ENCODE data around the gene OLFM1. TPM values are rescaled to one million over a fixed set of nuclear protein-coding genes. Genes with fewer than 3 reads are reported as not detected.

The OLFM1 gene
- total RNA-seq, 3 donors from 2014 or later, result 17.4 to 25.2 (median 22.1) TPM

DNA sequence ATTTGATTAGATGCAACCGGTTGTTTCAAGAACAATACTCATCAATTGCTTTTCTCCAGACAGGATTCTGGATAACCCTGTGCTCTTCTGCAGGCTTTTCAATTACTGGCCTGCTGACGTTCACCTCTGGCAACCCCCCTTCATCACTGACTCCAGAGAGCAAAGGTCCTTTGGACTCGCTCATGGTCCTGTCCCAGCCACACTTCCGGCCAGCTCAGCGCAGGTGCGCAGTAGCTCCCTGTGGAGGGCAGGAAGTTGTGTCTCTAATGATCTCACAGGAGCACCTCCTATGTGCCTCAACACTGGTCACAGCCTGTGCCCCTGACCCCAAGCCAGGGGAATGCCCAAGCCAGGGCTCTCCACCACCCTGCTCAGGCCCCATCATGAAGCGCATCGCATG lies 44.0 kb downstream of the OLFM1 start:
- TF ChIP-seq POLR2A (IDR thresholded peaks at IDR 0.05), result no peak
- no peak overlapping the region for H3K4me3 ChIP-seq
- no peak for DNase-seq (ENCODE audit: low spot score in 2 of 2)
- peaks cover 5 to 8% of the 10 kb centered on the region in 2 donors for H3K9me3 ChIP-seq
- no peaks in the 10 kb centered on the region for H3K4me1 ChIP-seq
- peaks cover 0 to 62% of the 10 kb centered on the region in 2 donors for H3K27me3 ChIP-seq
- no peaks in the 10 kb centered on the region for H3K36me3 ChIP-seq
- no peak overlapping the region for H3K27ac ChIP-seq
- intact Hi-C loops (cut with DNase I; ENCODE audit: low total_unique reads), result no loop called here

DNA sequence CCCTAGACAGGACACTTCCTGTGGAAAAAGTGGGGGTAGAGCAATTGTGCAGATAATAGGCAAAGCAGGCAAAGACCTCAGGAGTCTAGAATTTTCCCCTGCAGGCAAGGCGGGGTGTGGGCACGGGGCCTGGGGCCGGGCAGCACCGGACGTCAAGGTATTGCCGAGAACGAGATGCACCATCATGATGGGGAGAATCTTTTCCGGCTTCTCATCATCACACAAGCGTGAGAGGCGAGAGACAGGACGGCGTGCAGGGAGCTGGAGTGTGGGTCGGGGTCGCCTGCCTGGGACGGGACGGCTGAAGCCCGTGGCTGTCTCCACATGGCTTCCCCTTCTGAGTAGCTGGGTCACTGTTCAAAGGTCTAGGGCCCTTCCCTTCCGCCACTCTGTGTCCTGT lies 44.5 kb downstream of the OLFM1 start:
- Histone ChIP-seq H3K27me3 (peaks cover 0 to 59% of the 10 kb centered on the region in 2 donors), H3K4me1 (no peaks in the 10 kb centered on the region), H3K27ac (no peak overlapping the region), H3K4me3 (no peak overlapping the region), H3K36me3 (no peaks in the 10 kb centered on the region), H3K9me3 (peaks cover 8 to 9% of the 10 kb centered on the region in 2 donors)
- no peak for DNase-seq (ENCODE audit: low spot score in 2 of 2)
- TF ChIP-seq POLR2A (IDR thresholded peaks at IDR 0.05), result no peak
- no peak for TF ChIP-seq POLR2AphosphoS5 (IDR thresholded peaks at IDR 0.05)
- TF ChIP-seq, protein P1, sequence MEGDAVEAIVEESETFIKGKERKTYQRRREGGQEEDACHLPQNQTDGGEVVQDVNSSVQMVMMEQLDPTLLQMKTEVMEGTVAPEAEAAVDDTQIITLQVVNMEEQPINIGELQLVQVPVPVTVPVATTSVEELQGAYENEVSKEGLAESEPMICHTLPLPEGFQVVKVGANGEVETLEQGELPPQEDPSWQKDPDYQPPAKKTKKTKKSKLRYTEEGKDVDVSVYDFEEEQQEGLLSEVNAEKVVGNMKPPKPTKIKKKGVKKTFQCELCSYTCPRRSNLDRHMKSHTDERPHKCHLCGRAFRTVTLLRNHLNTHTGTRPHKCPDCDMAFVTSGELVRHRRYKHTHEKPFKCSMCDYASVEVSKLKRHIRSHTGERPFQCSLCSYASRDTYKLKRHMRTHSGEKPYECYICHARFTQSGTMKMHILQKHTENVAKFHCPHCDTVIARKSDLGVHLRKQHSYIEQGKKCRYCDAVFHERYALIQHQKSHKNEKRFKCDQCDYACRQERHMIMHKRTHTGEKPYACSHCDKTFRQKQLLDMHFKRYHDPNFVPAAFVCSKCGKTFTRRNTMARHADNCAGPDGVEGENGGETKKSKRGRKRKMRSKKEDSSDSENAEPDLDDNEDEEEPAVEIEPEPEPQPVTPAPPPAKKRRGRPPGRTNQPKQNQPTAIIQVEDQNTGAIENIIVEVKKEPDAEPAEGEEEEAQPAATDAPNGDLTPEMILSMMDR (IDR thresholded peaks at IDR 0.05), result no peak
- intact Hi-C loops (cut with DNase I; ENCODE audit: low total_unique reads), result no loop called here

DNA sequence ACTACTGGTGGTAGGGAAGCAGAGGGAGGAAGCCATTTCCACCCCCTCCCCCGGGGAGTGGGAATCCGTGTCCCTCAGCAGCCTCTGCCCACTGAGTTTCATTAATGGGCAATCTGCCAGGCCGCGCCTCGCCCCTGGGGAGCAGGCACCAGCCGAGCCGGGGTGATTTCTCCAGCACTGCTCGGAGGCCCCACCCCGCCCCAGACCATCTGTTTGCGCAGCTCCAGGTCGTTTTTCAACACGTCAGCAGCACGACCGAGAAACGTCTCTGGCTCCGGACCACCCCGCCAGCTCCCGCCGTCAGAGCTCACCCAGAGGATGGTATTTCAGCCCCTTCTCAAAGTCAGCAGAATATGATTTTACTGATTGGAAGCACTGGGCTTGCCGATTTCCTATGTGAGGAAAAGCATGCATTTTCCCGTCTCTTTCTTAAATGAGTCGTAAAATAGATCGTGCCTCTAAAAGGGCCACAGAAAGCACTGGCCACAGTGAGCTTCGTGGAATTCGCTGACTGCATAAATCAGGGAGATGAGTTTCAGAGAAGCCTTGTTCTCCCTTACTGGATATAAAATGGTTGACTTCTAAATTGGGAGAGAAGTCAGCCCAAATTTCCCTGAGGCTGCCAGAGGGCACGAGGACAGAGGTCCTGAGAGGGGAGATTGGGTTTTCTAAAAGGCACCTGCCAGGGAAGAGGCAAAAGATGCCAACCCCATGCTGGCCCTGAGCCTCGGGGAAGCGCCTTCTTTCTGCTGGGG lies 47.0 kb downstream of the OLFM1 start:
- no peak overlapping the region for H3K27ac ChIP-seq
- intact Hi-C loops (cut with DNase I; ENCODE audit: low total_unique reads), result no loop called here
- peaks cover 8 to 13% of the 10 kb centered on the region in 2 donors for H3K9me3 ChIP-seq
- H3K36me3 ChIP-seq, result no peaks in the 10 kb centered on the region
- peaks cover 0 to 65% of the 10 kb centered on the region in 2 donors for H3K27me3 ChIP-seq
- no peak for TF ChIP-seq POLR2AphosphoS5 (IDR thresholded peaks at IDR 0.05)
- TF ChIP-seq, protein P1 (IDR thresholded peaks at IDR 0.05), result no peak
- no peak for TF ChIP-seq POLR2A (IDR thresholded peaks at IDR 0.05)
- DNase-seq (ENCODE audit: low spot score in 2 of 2), result no peak
- H3K4me1 ChIP-seq, result no peaks in the 10 kb centered on the region
- H3K4me3 ChIP-seq, result no peak overlapping the region

DNA sequence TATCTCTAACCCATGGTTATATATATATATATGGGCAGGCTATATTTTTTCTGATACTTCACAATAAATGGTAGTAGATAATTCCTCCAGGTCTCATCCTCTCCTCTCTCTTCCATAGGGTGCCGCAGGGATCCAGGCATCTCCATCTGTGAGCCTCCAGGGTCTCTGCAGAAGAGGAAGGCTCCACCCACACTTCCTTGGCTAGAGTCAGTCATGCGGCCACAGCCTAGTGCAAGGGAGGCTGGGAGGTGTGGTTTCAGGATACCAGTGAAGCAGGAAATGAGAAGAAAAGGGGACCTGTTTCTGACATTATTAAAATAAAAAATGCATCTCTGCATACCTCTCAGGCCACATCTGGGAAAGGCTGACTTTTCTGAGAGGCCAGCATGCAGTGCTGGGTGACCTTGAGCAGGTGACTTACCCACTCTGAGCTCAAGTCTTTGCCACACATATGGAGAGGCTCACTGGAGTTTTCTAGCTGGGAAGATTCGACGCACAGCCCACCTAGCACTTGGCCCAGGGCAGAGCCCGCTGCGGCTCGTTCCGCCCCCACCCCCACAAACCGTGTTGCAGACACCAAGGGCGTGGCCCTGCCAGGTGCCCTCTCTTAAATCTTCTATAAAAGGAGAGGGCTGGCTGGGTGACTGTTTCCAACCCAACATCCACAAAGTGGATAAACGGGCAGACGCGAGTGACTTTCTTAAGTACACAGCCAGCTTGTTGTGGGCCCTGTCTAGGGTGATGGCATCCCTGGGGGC lies 47.9 kb downstream of the OLFM1 start:
- TF ChIP-seq POLR2AphosphoS5 (IDR thresholded peaks at IDR 0.05) (no peak), POLR2A (IDR thresholded peaks at IDR 0.05) (no peak)
- TF ChIP-seq, protein P1 (IDR thresholded peaks at IDR 0.05), result no peak
- no peak for DNase-seq (ENCODE audit: low spot score in 2 of 2)
- Histone ChIP-seq H3K27me3 (peaks cover 0 to 58% of the 10 kb centered on the region in 2 donors), H3K27ac (no peak overlapping the region), H3K9me3 (peaks cover 8 to 13% of the 10 kb centered on the region in 2 donors), H3K36me3 (no peaks in the 10 kb centered on the region), H3K4me1 (no peaks in the 10 kb centered on the region), H3K4me3 (no peak overlapping the region)
- intact Hi-C loops (cut with DNase I; ENCODE audit: low total_unique reads), result no loop called here

DNA sequence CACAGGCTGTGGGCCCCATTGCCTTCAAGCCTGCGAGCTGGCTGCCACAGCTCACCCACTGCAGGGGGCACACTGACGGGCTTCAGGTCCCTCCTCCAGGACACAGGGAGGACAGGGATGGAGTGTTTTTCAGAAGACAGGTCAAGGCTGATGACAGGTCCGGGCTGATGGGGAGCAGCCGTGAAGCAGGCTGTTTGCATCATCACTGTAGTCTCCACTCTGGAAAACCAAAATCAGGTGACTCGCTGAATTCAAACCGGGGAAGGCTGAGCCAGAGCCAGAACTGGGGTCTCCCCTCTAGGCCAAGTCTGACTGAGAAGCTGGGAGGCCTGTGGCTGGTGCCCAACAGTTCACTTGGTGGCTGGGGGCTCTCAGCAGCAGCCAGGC lies 48.5 kb downstream of the OLFM1 start:
- Histone ChIP-seq H3K4me1 (no peaks in the 10 kb centered on the region), H3K36me3 (no peaks in the 10 kb centered on the region), H3K9me3 (peaks cover 8 to 13% of the 10 kb centered on the region in 2 donors), H3K4me3 (no peak overlapping the region), H3K27me3 (peaks cover 0 to 53% of the 10 kb centered on the region in 2 donors), H3K27ac (no peak overlapping the region)
- no peak for DNase-seq (ENCODE audit: low spot score in 2 of 2)
- no peak for TF ChIP-seq POLR2AphosphoS5 (IDR thresholded peaks at IDR 0.05)
- TF ChIP-seq, protein P1 (IDR thresholded peaks at IDR 0.05), result no peak
- TF ChIP-seq POLR2A (IDR thresholded peaks at IDR 0.05), result no peak
- intact Hi-C loops (cut with DNase I; ENCODE audit: low total_unique reads), result no loop called here

Measured in breast epithelium (tissue), 4 donors.